ENCODE data around the gene HLA-A. TPM values are rescaled to one million over a fixed set of nuclear protein-coding genes. Genes with fewer than 3 reads are reported as not detected.

Gene HLA-A
- total and polyA plus RNA-seq, 2 experiments from 2014 or later: 170 to 203 TPM

- Mint-ChIP-seq H3K4me3 (peak overlapping the region; percentile 87), H3K9me3 (peaks cover 14% of the 10 kb centered on the region), H3K4me1 (peaks cover 24% of the 10 kb centered on the region), H3K27me3 (ENCODE audit: insufficient read depth, low read depth, poor library complexity) (peaks cover 14% of the 10 kb centered on the region), H3K27ac (no peak overlapping the region), H3K36me3 (ENCODE audit: low read depth) (peaks cover 37% of the 10 kb centered on the region)
- H3K9me2 ChIP-seq (ENCODE audit: insufficient read depth): no peaks in the 10 kb centered on the region
- H3K4me2 ChIP-seq: no peak overlapping the region
- H3K4me3 ChIP-seq: no peak overlapping the region; the same call in 1 of the 2 replicates
- H3K27me3 ChIP-seq (ENCODE audit: insufficient read depth): no peaks in the 10 kb centered on the region
- H3K4me1 ChIP-seq (ENCODE audit: insufficient read depth): no peaks in the 10 kb centered on the region
- ATAC-seq: no peak
- H3K79me2 ChIP-seq (replicated peaks; ENCODE audit: insufficient read depth): no peaks in the 10 kb centered on the region
- H3K27ac ChIP-seq (ENCODE audit: low read depth): no peak overlapping the region
- DNase-seq (ENCODE audit: low spot score): no peak
- no peak for TF ChIP-seq CREB1 (CRISPR knock-in tag; IDR thresholded peaks at IDR 0.05; ENCODE audit: low read depth)
- TF ChIP-seq ZNF114 (CRISPR knock-in tag; IDR thresholded peaks at IDR 0.05): no peak
- no peak for TF ChIP-seq JUNB (IDR thresholded peaks at IDR 0.05; ENCODE audit: unreplicated experiment)
- TF ChIP-seq ETS1 (IDR thresholded peaks at IDR 0.05): no peak
- no peak for TF ChIP-seq EZH2phosphoT487 (IDR thresholded peaks at IDR 0.05; ENCODE audit: unreplicated experiment)
- H4K20me1 ChIP-seq (replicated peaks; ENCODE audit: insufficient read depth): no peaks in the 10 kb centered on the region
- H3K36me3 ChIP-seq (ENCODE audit: insufficient read depth): no peaks in the 10 kb centered on the region
- H2AFZ ChIP-seq: no peak overlapping the region
- no peaks in the 10 kb centered on the region for H3F3A ChIP-seq (replicated peaks; ENCODE audit: low read depth)
Measured at GRCh38 chr6:29941916-29942274, 437 bp upstream of the HLA-A start.

DNA sequence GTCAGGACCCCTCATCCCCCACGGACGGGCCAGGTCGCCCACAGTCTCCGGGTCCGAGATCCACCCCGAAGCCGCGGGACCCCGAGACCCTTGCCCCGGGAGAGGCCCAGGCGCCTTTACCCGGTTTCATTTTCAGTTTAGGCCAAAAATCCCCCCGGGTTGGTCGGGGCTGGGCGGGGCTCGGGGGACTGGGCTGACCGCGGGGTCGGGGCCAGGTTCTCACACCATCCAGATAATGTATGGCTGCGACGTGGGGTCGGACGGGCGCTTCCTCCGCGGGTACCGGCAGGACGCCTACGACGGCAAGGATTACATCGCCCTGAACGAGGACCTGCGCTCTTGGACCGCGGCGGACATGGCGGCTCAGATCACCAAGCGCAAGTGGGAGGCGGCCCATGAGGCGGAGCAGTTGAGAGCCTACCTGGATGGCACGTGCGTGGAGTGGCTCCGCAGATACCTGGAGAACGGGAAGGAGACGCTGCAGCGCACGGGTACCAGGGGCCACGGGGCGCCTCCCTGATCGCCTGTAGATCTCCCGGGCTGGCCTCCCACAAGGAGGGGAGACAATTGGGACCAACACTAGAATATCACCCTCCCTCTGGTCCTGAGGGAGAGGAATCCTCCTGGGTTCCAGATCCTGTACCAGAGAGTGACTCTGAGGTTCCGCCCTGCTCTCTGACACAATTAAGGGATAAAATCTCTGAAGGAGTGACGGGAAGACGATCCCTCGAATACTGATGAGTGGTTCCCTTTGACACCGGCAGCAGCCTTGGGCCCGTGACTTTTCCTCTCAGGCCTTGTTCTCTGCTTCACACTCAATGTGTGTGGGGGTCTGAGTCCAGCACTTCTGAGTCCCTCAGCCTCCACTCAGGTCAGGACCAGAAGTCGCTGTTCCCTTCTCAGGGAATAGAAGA, 978 bp downstream of the HLA-A start:
- Mint-ChIP-seq H3K27ac (no peak overlapping the region), H3K36me3 (ENCODE audit: low read depth) (peaks cover 31% of the 10 kb centered on the region), H3K4me1 (peaks cover 22% of the 10 kb centered on the region), H3K4me3 (peak overlapping the region; percentile 87), H3K9me3 (peaks cover 4% of the 10 kb centered on the region; the same call in 2 of the 3 replicates), H3K27me3 (ENCODE audit: insufficient read depth, low read depth, poor library complexity) (peaks cover 14% of the 10 kb centered on the region)
- peak overlapping the region; percentile 60; the same call in 1 of the 2 replicates for H3K4me2 ChIP-seq
- no peaks in the 10 kb centered on the region for H3K79me2 ChIP-seq (replicated peaks; ENCODE audit: insufficient read depth)
- no peaks in the 10 kb centered on the region for H4K20me1 ChIP-seq (replicated peaks; ENCODE audit: insufficient read depth)
- H3F3A ChIP-seq (replicated peaks; ENCODE audit: low read depth): no peaks in the 10 kb centered on the region
- H3K4me1 ChIP-seq (ENCODE audit: insufficient read depth): no peaks in the 10 kb centered on the region
- H3K27ac ChIP-seq (ENCODE audit: low read depth): no peak overlapping the region
- H3K4me3 ChIP-seq: peak overlapping the region; percentile 52
- H3K27me3 ChIP-seq (ENCODE audit: insufficient read depth): no peaks in the 10 kb centered on the region
- peak; percentile 18 for ATAC-seq
- no peaks in the 10 kb centered on the region for H3K9me2 ChIP-seq (ENCODE audit: insufficient read depth)
- no peak overlapping the region for H2AFZ ChIP-seq
- peak; percentile 23 for DNase-seq (ENCODE audit: low spot score)
- H3K36me3 ChIP-seq (ENCODE audit: insufficient read depth): no peaks in the 10 kb centered on the region
- no peak for TF ChIP-seq ETS1 (IDR thresholded peaks at IDR 0.05)
- no peak for TF ChIP-seq STAT1 (IDR thresholded peaks at IDR 0.05; ENCODE audit: unreplicated experiment)
- no peak for TF ChIP-seq EZH2phosphoT487 (IDR thresholded peaks at IDR 0.05; ENCODE audit: unreplicated experiment)
- TF ChIP-seq NANOG (IDR thresholded peaks at IDR 0.05; ENCODE audit: borderline replicate concordance): no peak
- TF ChIP-seq, protein P1, sequence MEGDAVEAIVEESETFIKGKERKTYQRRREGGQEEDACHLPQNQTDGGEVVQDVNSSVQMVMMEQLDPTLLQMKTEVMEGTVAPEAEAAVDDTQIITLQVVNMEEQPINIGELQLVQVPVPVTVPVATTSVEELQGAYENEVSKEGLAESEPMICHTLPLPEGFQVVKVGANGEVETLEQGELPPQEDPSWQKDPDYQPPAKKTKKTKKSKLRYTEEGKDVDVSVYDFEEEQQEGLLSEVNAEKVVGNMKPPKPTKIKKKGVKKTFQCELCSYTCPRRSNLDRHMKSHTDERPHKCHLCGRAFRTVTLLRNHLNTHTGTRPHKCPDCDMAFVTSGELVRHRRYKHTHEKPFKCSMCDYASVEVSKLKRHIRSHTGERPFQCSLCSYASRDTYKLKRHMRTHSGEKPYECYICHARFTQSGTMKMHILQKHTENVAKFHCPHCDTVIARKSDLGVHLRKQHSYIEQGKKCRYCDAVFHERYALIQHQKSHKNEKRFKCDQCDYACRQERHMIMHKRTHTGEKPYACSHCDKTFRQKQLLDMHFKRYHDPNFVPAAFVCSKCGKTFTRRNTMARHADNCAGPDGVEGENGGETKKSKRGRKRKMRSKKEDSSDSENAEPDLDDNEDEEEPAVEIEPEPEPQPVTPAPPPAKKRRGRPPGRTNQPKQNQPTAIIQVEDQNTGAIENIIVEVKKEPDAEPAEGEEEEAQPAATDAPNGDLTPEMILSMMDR (conservative IDR thresholded peaks at IDR 0.05; ENCODE audit: low read depth in 2 of 2): no peak
- TF ChIP-seq POLR2AphosphoS5 (IDR thresholded peaks at IDR 0.05; ENCODE audit: low read depth): no peak
- TF ChIP-seq, protein P2, sequence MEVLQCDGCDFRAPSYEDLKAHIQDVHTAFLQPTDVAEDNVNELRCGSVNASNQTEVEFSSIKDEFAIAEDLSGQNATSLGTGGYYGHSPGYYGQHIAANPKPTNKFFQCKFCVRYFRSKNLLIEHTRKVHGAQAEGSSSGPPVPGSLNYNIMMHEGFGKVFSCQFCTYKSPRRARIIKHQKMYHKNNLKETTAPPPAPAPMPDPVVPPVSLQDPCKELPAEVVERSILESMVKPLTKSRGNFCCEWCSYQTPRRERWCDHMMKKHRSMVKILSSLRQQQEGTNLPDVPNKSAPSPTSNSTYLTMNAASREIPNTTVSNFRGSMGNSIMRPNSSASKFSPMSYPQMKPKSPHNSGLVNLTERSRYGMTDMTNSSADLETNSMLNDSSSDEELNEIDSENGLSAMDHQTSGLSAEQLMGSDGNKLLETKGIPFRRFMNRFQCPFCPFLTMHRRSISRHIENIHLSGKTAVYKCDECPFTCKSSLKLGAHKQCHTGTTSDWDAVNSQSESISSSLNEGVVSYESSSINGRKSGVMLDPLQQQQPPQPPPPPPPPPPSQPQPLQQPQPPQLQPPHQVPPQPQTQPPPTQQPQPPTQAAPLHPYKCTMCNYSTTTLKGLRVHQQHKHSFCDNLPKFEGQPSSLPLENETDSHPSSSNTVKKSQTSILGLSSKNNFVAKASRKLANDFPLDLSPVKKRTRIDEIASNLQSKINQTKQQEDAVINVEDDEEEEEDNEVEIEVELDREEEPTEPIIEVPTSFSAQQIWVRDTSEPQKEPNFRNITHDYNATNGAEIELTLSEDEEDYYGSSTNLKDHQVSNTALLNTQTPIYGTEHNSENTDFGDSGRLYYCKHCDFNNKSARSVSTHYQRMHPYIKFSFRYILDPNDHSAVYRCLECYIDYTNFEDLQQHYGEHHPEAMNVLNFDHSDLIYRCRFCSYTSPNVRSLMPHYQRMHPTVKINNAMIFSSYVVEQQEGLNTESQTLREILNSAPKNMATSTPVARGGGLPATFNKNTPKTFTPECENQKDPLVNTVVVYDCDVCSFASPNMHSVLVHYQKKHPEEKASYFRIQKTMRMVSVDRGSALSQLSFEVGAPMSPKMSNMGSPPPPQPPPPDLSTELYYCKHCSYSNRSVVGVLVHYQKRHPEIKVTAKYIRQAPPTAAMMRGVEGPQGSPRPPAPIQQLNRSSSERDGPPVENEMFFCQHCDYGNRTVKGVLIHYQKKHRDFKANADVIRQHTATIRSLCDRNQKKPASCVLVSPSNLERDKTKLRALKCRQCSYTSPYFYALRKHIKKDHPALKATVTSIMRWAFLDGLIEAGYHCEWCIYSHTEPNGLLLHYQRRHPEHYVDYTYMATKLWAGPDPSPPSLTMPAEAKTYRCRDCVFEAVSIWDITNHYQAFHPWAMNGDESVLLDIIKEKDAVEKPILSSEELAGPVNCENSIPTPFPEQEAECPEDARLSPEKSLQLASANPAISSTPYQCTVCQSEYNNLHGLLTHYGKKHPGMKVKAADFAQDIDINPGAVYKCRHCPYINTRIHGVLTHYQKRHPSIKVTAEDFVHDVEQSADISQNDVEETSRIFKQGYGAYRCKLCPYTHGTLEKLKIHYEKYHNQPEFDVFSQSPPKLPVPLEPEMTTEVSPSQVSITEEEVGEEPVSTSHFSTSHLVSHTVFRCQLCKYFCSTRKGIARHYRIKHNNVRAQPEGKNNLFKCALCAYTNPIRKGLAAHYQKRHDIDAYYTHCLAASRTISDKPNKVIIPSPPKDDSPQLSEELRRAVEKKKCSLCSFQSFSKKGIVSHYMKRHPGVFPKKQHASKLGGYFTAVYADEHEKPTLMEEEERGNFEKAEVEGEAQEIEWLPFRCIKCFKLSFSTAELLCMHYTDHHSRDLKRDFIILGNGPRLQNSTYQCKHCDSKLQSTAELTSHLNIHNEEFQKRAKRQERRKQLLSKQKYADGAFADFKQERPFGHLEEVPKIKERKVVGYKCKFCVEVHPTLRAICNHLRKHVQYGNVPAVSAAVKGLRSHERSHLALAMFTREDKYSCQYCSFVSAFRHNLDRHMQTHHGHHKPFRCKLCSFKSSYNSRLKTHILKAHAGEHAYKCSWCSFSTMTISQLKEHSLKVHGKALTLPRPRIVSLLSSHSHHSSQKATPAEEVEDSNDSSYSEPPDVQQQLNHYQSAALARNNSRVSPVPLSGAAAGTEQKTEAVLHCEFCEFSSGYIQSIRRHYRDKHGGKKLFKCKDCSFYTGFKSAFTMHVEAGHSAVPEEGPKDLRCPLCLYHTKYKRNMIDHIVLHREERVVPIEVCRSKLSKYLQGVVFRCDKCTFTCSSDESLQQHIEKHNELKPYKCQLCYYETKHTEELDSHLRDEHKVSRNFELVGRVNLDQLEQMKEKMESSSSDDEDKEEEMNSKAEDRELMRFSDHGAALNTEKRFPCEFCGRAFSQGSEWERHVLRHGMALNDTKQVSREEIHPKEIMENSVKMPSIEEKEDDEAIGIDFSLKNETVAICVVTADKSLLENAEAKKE (CRISPR knock-in tag; IDR thresholded peaks at IDR 0.05): no peak
